HepG2 (cell line): ENCODE data around the gene DHFR2. TPM values are rescaled to one million over a fixed set of nuclear protein-coding genes. Genes with fewer than 3 reads are reported as not detected.

Experiments
- CBX1 ChIP-seq: IDR thresholded peaks from one replicate; pipeline ENCODE4 v1.6.1; 2016; ENCODE audit warnings: antibody characterized with exemption, low read depth
- CSRNP1 ChIP-seq: sonication (generic); formaldehyde crosslinking; IDR thresholded peaks from 2 replicates; pipeline ENCODE4 v1.8.1; 2023; ENCODE audit warnings: mild to moderate bottlenecking, missing genetic modification reagents
- DMAP1 ChIP-seq: IDR thresholded peaks from 2 replicates; pipeline ENCODE4 v1.6.1; 2016
- EP300 ChIP-seq, 3 experiments: sonication (generic) in 1 of 3; formaldehyde crosslinking in 1 of 3; IDR thresholded peaks; 2 replicates each; pipeline versions ENCODE4 v1.5.1 to v1.6.1; 2011 to 2020; ENCODE audit warnings: low read depth in 2 of 3, low read length in 2 of 3, borderline replicate concordance in 1 of 3, improper control_type of control experiment in 1 of 3, mild to moderate bottlenecking in 1 of 3, missing genetic modification reagents in 1 of 3, moderate library complexity in 1 of 3
- GATAD1 ChIP-seq: IDR thresholded peaks from 2 replicates; pipeline ENCODE4 v1.6.1; 2016; ENCODE audit warnings: missing genetic modification reagents, missing compliant biosample characterization
- HCFC1 ChIP-seq: fragments of 150-350 bp; IDR thresholded peaks from 2 replicates; pipeline ENCODE4 v1.6.1; 2014; ENCODE audit warnings: low read depth, low read length
- HDAC2 ChIP-seq: sonication (generic); formaldehyde crosslinking; IDR thresholded peaks from 2 replicates; pipeline ENCODE4 v1.4.0; 2020; ENCODE audit warnings: missing genetic modification reagents
- MAFK ChIP-seq, 2 experiments: IDR thresholded peaks in 1 of 2; conservative IDR thresholded peaks in 1 of 2; 2 replicates each; pipeline ENCODE4 v1.6.1; 2011; ENCODE audit warnings: improper control_type of control experiment in 2 of 2, low read length in 2 of 2
- NFATC3 ChIP-seq: sonication (generic); formaldehyde crosslinking; IDR thresholded peaks from 2 replicates; pipeline ENCODE4 v1.5.1; 2020; ENCODE audit warnings: mild to moderate bottlenecking, missing genetic modification reagents
- PHF20 ChIP-seq: sonication (generic); formaldehyde crosslinking; IDR thresholded peaks from 2 replicates; pipeline ENCODE4 v1.5.0; 2020; ENCODE audit warnings: mild to moderate bottlenecking, missing genetic modification reagents
- RBM39 ChIP-seq: fragments of 200-400 bp; formaldehyde crosslinking; IDR thresholded peaks from one replicate; pipeline ENCODE4 v1.6.1; 2018; ENCODE audit warnings: antibody characterized with exemption, mild to moderate bottlenecking, low read depth, low read length; ENCODE audit not compliant: poor library complexity, severe bottlenecking
- RFX1 ChIP-seq: fragments of 450-650 bp; IDR thresholded peaks from 2 replicates; pipeline ENCODE4 v1.6.1; 2017
- SNAPC2 ChIP-seq: sonication (generic); formaldehyde crosslinking; IDR thresholded peaks from 2 replicates; pipeline ENCODE4 v1.8.1; 2022; ENCODE audit warnings: mild to moderate bottlenecking, missing genetic modification reagents
- THYN1 ChIP-seq: sonication (generic); formaldehyde crosslinking; IDR thresholded peaks from 2 replicates; pipeline ENCODE4 v1.8.1; 2023; ENCODE audit warnings: low read depth, mild to moderate bottlenecking, moderate library complexity, missing genetic modification reagents, borderline replicate concordance
- ZMYM4 ChIP-seq: sonication (generic); formaldehyde crosslinking; IDR thresholded peaks from 2 replicates; pipeline ENCODE4 v1.8.1; 2023; ENCODE audit warnings: mild to moderate bottlenecking, missing genetic modification reagents
- ZNF256 ChIP-seq: sonication (generic); formaldehyde crosslinking; conservative IDR thresholded peaks from 2 replicates; pipeline ENCODE4 v1.4.0; 2020; ENCODE audit warnings: missing genetic modification reagents
- ZNF274 ChIP-seq: sonication (generic); formaldehyde crosslinking; IDR thresholded peaks from 2 replicates; pipeline ENCODE4 v1.5.1; 2020; ENCODE audit warnings: mild to moderate bottlenecking, missing genetic modification reagents
- ZNF580 ChIP-seq: IDR thresholded peaks from 2 replicates; pipeline ENCODE4 v1.6.1; 2016; ENCODE audit warnings: low read depth, borderline replicate concordance
- ZNF609 ChIP-seq: sonication (generic); formaldehyde crosslinking; IDR thresholded peaks from 2 replicates; pipeline ENCODE4 v1.4.0; 2020; ENCODE audit warnings: mild to moderate bottlenecking, missing genetic modification reagents, borderline replicate concordance
- ZNF891 ChIP-seq: sonication (generic); formaldehyde crosslinking; IDR thresholded peaks from 2 replicates; pipeline ENCODE4 v1.5.0; 2020; ENCODE audit warnings: mild to moderate bottlenecking, missing genetic modification reagents
- polyA plus RNA-seq, 8 experiments: library from polyadenylated mRNA; depleted of rRNA in 3 of 8; stranded (reverse) in 7 of 8; unstranded in 1 of 8; fragments of >200 nt; fragmentation: Illumina TruSeq in 4 of 8; extraction: Trizol in 4 of 8; gene quantifications; 2 replicates each; pipeline versions ENCODE4 v1.2.1 to v1.2.3, GENCODE V29; 2011 to 2016; ENCODE audit warnings: low read depth in 4 of 8, missing spikeins in 1 of 8, mixed read lengths in 1 of 8; ENCODE audit not compliant: insufficient read depth in 1 of 8
- total RNA-seq, 5 experiments: library from RNA; depleted of rRNA; stranded (reverse); fragments of >200 nt; fragmentation: Illumina TruSeq; extraction: Trizol; gene quantifications; 2 replicates each; pipeline ENCODE4 v1.2.3, GENCODE V29; 2016; ENCODE audit warnings: low read depth in 1 of 5

The DHFR2 gene
- total and polyA plus RNA-seq, 2 of the 13 experiments (the other 11 are each of a cell fraction or from before 2014, with no cell fraction given): 1.4 to 4.6 TPM

- TF ChIP-seq CSRNP1 (peak; percentile 77; the same call in 1 of the 2 replicates), HDAC2 (CRISPR knock-in tag) (peak; percentile 60), ZNF580 (CRISPR knock-in tag) (no peak; the same call in 1 of the 2 replicates), NFATC3 (CRISPR knock-in tag) (peak; percentile 87), RFX1 (no peak), EP300 (IDR thresholded peaks at IDR 0.05; ENCODE audit: low read depth in 2 of 2, low read length in 2 of 2) (no peak), EP300 (CRISPR knock-in tag; IDR thresholded peaks at IDR 0.05; ENCODE audit: borderline replicate concordance) (0 out of 2 replicates have a peak, but pooled peaks have one; percentile 6), ZNF609 (no peak; the same call in 1 of the 2 replicates), RBM39 (peak; percentile 45), THYN1 (CRISPR knock-in tag) (0 out of 2 replicates have a peak, but pooled peaks have one; percentile 48), ZNF891 (peak; percentile 61; the same call in 1 of the 2 replicates), ZMYM4 (CRISPR knock-in tag) (peak; percentile 97), PHF20 (CRISPR knock-in tag) (peak; percentile 96), ZNF256 (CRISPR knock-in tag) (0 out of 2 replicates have a peak, but pooled peaks have one; percentile 43), GATAD1 (CRISPR knock-in tag) (peak; percentile 89), ZNF274 (CRISPR knock-in tag) (peak; percentile 58; the same call in 1 of the 2 replicates), HCFC1 (peak; percentile 21; the same call in 1 of the 2 replicates), DMAP1 (CRISPR knock-in tag) (0 out of 2 replicates have a peak, but pooled peaks have one; percentile 54), MAFK (conservative IDR thresholded peaks at IDR 0.05 in 1 of 2, IDR thresholded peaks at IDR 0.05 in 1 of 2; ENCODE audit: low read length in 2 of 2) (peak; percentile 89 to 93), SNAPC2 (CRISPR knock-in tag) (0 out of 2 replicates have a peak, but pooled peaks have one; percentile 47), CBX1 (peak; percentile 26)
Observed at GRCh38 chr3:94062513-94063404, at the start of gene DHFR2, which contains the start of gene NSUN3 (continued).
